ENCODE data around the gene G0S2.

GRCh38 chr1:209723756-209724693 is 48.8 kb downstream of the G0S2 start:
- no peak for TF ChIP-seq CTCF (IDR thresholded peaks at IDR 0.05; ENCODE audit: poor library complexity, severe bottlenecking)
- TF ChIP-seq RAD21 (conservative IDR thresholded peaks at IDR 0.05) = no peak
- no peak for TF ChIP-seq EZH2 (IDR thresholded peaks at IDR 0.05; ENCODE audit: borderline replicate concordance, insufficient read depth, low read length, poor library complexity, severe bottlenecking)
- TF ChIP-seq REST (IDR thresholded peaks at IDR 0.05; ENCODE audit: borderline replicate concordance) = no peak
- no peak for TF ChIP-seq POLR2AphosphoS5 (IDR thresholded peaks at IDR 0.05)
- TF ChIP-seq SMC3 (conservative IDR thresholded peaks at IDR 0.05; ENCODE audit: poor library complexity) = no peak

Data from neural cell (in vitro differentiated cells).